ENCODE results near the gene ZBED1. TPM values are rescaled to one million over a fixed set of nuclear protein-coding genes. Genes with fewer than 3 reads are reported as not detected.

The ZBED1 gene
- total and polyA plus RNA-seq, 10 donors: 11.3 to 65.7 (median 41.9) TPM

DNA sequence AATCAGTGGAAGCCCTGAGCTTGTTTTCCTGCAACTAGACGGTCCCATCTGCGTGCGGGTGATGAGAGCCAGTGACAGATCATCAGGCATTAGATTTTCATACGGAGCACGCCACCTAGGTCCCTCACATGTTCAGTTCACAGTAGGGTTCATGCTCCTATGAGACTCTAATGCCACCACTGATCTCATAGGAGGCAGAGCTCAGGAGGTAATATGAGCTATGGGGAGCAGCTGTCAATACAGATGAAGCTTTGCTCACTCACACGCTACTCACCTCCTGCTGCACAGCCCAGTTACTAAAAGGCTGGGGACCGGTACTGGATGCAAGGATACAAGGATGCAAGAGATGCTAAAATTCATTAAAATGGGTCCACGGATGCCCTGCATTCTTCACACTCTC is 61.2 kb downstream of the ZBED1 start:
- TF ChIP-seq POLR2AphosphoS5 (IDR thresholded peaks at IDR 0.05): no peak
- TF ChIP-seq POLR2A (IDR thresholded peaks at IDR 0.05): no peak
- TF ChIP-seq, protein P1, sequence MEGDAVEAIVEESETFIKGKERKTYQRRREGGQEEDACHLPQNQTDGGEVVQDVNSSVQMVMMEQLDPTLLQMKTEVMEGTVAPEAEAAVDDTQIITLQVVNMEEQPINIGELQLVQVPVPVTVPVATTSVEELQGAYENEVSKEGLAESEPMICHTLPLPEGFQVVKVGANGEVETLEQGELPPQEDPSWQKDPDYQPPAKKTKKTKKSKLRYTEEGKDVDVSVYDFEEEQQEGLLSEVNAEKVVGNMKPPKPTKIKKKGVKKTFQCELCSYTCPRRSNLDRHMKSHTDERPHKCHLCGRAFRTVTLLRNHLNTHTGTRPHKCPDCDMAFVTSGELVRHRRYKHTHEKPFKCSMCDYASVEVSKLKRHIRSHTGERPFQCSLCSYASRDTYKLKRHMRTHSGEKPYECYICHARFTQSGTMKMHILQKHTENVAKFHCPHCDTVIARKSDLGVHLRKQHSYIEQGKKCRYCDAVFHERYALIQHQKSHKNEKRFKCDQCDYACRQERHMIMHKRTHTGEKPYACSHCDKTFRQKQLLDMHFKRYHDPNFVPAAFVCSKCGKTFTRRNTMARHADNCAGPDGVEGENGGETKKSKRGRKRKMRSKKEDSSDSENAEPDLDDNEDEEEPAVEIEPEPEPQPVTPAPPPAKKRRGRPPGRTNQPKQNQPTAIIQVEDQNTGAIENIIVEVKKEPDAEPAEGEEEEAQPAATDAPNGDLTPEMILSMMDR (IDR thresholded peaks at IDR 0.05 in 8 of 11, conservative IDR thresholded peaks at IDR 0.05 in 3 of 11): no peak
- Histone ChIP-seq H3K4me1 (no peaks in the 10 kb centered on the region), H3K36me3 (peaks cover 0 to 45% (median 13%) of the 10 kb centered on the region in 6 donors), H3K4me3 (no peak overlapping the region), H3K9me3 (peaks cover 0 to 12% (median 2%) of the 10 kb centered on the region in 8 donors), H3K27ac (no peak overlapping the region), H3K27me3 (replicated peaks in 1 of 7) (no peaks in the 10 kb centered on the region)
- 84 to 95% (median 88%) methylated on average over 8 of the region's 8 CpGs for WGBS, 5 donors
- intact Hi-C loops (cut with DNase I; ENCODE audit: low total_unique reads): no loop called here
- DNase-seq: no peak

Other genes with a start within 250 kb of the ZBED1 start
- 10 to 100 TPM; 18.7 to 29.6 (median 26.6) TPM for gene DHRSX, start within 50 bp of the ZBED1 start, total RNA-seq
- gene DHRSX, start within 50 bp of the ZBED1 start, polyA plus RNA-seq: 1 to 10 TPM; 5.5 to 9.2 (median 6.6) TPM
- 100 to 1,000 TPM; 109 to 316 (median 180) TPM for gene CD99, start 190.3 kb upstream of the ZBED1 start, total RNA-seq
- gene CD99, start 190.3 kb upstream of the ZBED1 start, polyA plus RNA-seq: 100 to 1,000 TPM; 101 to 219 (median 189) TPM